Measurements from ENCODE around the gene TACC2.

- TF ChIP-seq CTCF (IDR thresholded peaks at IDR 0.05) (no peak), POLR2A (IDR thresholded peaks at IDR 0.05) (no peak), EP300 (IDR thresholded peaks at IDR 0.05) (no peak), POLR2AphosphoS5 (IDR thresholded peaks at IDR 0.05) (no peak)
Measured at GRCh38 chr10:122087436-122087835, 98.5 kb downstream of the TACC2 start.
